ENCODE measurements around the gene RAPGEF6.

Gene RAPGEF6

GRCh38 chr5:131563434-131564228 lies 71.4 kb downstream of the RAPGEF6 start:
- H3K27ac ChIP-seq, result no peak overlapping the region
- TF ChIP-seq, protein P1, sequence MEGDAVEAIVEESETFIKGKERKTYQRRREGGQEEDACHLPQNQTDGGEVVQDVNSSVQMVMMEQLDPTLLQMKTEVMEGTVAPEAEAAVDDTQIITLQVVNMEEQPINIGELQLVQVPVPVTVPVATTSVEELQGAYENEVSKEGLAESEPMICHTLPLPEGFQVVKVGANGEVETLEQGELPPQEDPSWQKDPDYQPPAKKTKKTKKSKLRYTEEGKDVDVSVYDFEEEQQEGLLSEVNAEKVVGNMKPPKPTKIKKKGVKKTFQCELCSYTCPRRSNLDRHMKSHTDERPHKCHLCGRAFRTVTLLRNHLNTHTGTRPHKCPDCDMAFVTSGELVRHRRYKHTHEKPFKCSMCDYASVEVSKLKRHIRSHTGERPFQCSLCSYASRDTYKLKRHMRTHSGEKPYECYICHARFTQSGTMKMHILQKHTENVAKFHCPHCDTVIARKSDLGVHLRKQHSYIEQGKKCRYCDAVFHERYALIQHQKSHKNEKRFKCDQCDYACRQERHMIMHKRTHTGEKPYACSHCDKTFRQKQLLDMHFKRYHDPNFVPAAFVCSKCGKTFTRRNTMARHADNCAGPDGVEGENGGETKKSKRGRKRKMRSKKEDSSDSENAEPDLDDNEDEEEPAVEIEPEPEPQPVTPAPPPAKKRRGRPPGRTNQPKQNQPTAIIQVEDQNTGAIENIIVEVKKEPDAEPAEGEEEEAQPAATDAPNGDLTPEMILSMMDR (conservative IDR thresholded peaks at IDR 0.05), result no peak

DNA sequence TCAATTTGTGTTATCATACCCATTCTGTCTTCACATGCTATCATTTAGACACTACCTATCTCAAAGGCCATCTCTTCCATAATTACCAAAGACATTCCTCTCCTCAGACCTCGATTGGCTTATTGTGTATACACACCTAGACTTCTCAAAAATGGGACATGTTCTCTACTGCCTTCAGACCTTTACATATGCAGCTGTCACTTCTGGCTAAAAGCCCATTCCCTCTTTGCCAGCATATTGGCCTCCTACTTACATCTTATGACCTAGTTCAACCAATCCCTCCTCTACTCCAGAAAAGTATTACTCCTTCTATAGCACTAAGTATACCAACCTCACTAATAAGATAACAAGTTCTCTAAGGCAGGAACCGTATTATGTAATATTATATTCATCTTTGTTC lies 84.4 kb downstream of the RAPGEF6 start:
- TF ChIP-seq, protein P1 (conservative IDR thresholded peaks at IDR 0.05), result no peak
- H3K27ac ChIP-seq, result no peak overlapping the region

- no peak overlapping the region for H3K27ac ChIP-seq
- TF ChIP-seq, protein P1 (conservative IDR thresholded peaks at IDR 0.05), result no peak
These were observed 86.9 kb downstream of the RAPGEF6 start for GRCh38 chr5:131548176-131548575.

DNA sequence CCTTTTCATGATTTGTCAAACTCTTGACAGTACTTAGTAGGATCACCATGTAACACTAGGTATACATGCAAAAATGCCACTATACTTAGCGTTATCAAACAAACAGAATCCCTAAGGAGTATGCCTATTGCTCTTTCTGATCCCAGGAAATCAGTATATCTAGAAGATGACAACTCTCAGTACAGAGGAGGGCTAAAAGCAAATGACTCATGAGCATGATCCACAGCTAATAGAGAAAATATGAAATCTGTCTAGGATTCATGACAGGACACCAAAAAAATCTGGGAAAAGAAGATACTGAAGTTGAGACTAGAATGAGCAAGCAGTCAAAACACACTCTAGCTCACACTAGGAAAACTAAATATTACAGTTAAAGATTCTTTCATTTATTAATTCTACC lies 89.2 kb downstream of the RAPGEF6 start:
- H3K27ac ChIP-seq, result no peak overlapping the region
- TF ChIP-seq, protein P1 (conservative IDR thresholded peaks at IDR 0.05), result no peak

DNA sequence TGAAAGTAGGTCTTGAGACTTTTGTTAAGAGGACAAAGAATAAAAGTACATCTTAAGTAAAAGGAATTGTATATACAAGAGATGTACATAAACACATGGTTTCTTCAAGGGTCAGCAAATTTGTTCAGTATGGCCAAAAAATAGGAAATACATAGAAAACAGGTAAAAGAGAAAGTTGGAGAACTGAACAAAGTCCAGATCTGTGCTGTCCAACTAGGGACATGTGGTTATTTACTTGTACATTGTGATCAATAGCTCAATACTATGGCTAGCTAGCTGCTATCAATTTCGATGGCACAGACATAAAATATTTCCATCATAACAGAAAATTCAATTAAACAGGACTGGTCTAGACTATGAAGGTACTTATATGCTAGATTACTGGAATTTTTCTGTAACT lies 92.3 kb downstream of the RAPGEF6 start:
- TF ChIP-seq, protein P1 (conservative IDR thresholded peaks at IDR 0.05), result no peak
- H3K27ac ChIP-seq, result no peak overlapping the region

GRCh38 chr5:131541762-131542161 lies 93.3 kb downstream of the RAPGEF6 start:
- TF ChIP-seq, protein P1 (conservative IDR thresholded peaks at IDR 0.05), result no peak
- H3K27ac ChIP-seq, result no peak overlapping the region

GRCh38 chr5:131541071-131541470 lies 94.0 kb downstream of the RAPGEF6 start:
- TF ChIP-seq, protein P1 (conservative IDR thresholded peaks at IDR 0.05), result no peak
- no peak overlapping the region for H3K27ac ChIP-seq
